T-helper 2 cell treated with Interferon-gamma antibody and Interleukin-4, amounts not matched to agents 100 ng/mL and 5 ng/mL, for 36 hours (primary cell): Measurements from ENCODE around the gene EMP3. TPM values are rescaled to one million over a fixed set of nuclear protein-coding genes. Genes with fewer than 3 reads are reported as not detected.

ENCODE experiments used
- intact Hi-C: fragments of 100-400 bp; cut with micrococcal nuclease; formaldehyde crosslinking; loops from one replicate; pipeline ENCODE4 v1.15.1; 2023
- total RNA-seq: library from RNA; stranded (reverse); gene quantifications from 2 replicates; pipeline ENCODE4 v1.2.3, GENCODE V29; 2022

EMP3 gene
- total RNA-seq, 1 donor from 2014 or later: 423 TPM

GRCh38 chr19:48315712-48316111, 9.6 kb upstream of the EMP3 start:
- intact Hi-C loops: loop anchor here (10.0 kb wide), 1 partner anchor 269 kb away; no protein-coding TSS in a partner anchor

GRCh38 chr19:48317708-48317960, 7.7 kb upstream of the EMP3 start:
- intact Hi-C loops: loop anchor here (10.0 kb wide), 1 partner anchor 267 kb away; no protein-coding TSS in a partner anchor

- intact Hi-C loops: loop anchor here (10.0 kb wide), 1 partner anchor 266 kb away; no protein-coding TSS in a partner anchor
Observed at GRCh38 chr19:48318286-48318987, 6.9 kb upstream of the EMP3 start.

GRCh38 chr19:48319647-48320541, 5.5 kb upstream of the EMP3 start:
- intact Hi-C loops: loop anchor here (2.0 to 10.0 kb wide), 4 partner anchors 59 to 265 kb away; partner anchors contain the start of genes GRIN2D and KDELR1

GRCh38 chr19:48321372-48321621, 4.1 kb upstream of the EMP3 start:
- intact Hi-C loops: loop anchor here (1.0 to 5.0 kb wide), 5 partner anchors 12 to 298 kb away; partner anchors contain the start of genes GRIN2D, KDELR1, RPL18 and SPHK2

GRCh38 chr19:48321622-48322591, 3.4 kb upstream of the EMP3 start:
- intact Hi-C loops: loop anchor here (1.0 to 5.0 kb wide), 7 partner anchors 11 to 315 kb away; partner anchors contain the start of genes DBP, GRIN2D, KDELR1 and RPL18

GRCh38 chr19:48329167-48329891, 4.0 kb downstream of the EMP3 start:
- intact Hi-C loops: no loop called here

GRCh38 chr19:48330012-48330681, 4.8 kb downstream of the EMP3 start:
- intact Hi-C loops: loop anchor here (1.0 to 5.0 kb wide), 5 partner anchors 33 to 160 kb away; partner anchors contain the start of genes CARD8, CYTH2, GRWD1 and LIG1

- intact Hi-C loops: loop anchor here (5.0 kb wide), 2 partner anchors 75 to 115 kb away; partner anchors contain the start of genes CARD8 and GRWD1
Observed at GRCh38 chr19:48332351-48332661, 7.0 kb downstream of the EMP3 start.

- intact Hi-C loops: loop anchor here (1.0 to 5.0 kb wide), 3 partner anchors 12 to 114 kb away; partner anchors contain the start of genes CARD8 and GRWD1
Observed at GRCh38 chr19:48332662-48333466, 7.5 kb downstream of the EMP3 start.

- intact Hi-C loops: loop anchor here (1.0 to 5.0 kb wide), 3 partner anchors 12 to 114 kb away; partner anchors contain the start of genes CARD8 and GRWD1
Observed at GRCh38 chr19:48333467-48334384, 8.4 kb downstream of the EMP3 start.

- intact Hi-C loops: no loop called here
Observed at GRCh38 chr19:48338253-48338755, 13.0 kb downstream of the EMP3 start.

GRCh38 chr19:48338802-48339503, 13.6 kb downstream of the EMP3 start:
- intact Hi-C loops: no loop called here

GRCh38 chr19:48340995-48341394, 15.6 kb downstream of the EMP3 start:
- intact Hi-C loops: no loop called here

- intact Hi-C loops: no loop called here
Observed at GRCh38 chr19:48341515-48342413, 16.4 kb downstream of the EMP3 start.

- intact Hi-C loops: no loop called here
Observed at GRCh38 chr19:48342414-48342738, 17.0 kb downstream of the EMP3 start.
